ENCODE measurements around the gene PPP1R3F. TPM values are rescaled to one million over a fixed set of nuclear protein-coding genes. Genes with fewer than 3 reads are reported as not detected.
A peak's percentile ranks its signal among the peaks of the same experiment; 100 is the strongest.
"Not testable (repeated sequence)": the region's sequence is repeated elsewhere in the genome, so short reads cannot be mapped to it uniquely, and the experiment has no call there.

The PPP1R3F gene
- total and polyA plus RNA-seq, 7 experiments from 2014 or later, result 8.9 to 16.3 (median 9.7) TPM

DNA sequence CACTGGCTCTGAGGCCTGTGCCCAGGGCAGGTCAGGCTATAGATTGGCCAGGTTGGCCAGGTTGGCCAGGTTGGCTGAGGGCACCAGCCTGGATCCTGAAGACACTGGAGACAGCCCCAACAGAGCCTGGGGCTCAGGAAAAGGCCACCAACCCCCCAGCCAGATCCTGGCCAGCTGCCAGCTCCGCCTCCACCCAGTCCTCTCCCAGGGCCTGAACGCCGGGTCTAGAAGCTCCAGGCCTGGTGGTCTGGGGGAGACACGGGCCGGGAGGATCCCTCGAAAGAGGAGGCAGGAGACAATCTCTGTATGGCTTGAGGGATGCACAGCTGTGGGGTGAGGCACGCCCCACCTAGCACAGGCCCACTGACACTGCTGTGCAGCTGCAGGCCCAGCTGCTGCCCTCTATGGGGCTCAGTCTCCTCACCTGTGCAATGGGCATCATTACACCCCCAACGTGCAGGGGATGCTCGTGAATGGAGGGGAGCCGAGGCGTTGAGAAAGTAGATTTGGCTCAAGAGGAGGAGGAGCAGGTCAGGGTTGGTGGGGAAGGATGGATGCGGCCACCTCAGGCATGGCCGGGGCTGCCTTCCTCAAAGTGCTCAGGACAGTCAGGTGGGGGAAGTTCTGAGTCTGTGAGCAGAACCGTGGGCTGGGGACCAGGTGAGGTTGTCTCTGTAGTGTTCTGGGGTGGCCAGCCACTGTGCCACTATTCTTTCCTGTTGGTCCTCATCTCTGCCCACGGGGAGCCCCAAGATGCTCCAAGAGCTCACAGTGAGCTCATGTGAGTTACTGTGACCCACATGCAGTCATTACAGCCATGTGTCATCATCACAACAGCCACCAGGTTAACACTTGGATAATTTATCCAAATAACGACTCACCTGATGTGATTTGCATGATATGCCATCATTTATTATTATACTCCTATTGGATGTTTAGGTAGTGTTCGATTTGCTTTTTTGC is 23.1 kb downstream of the PPP1R3F start:
- peaks cover 13 to 26% of the 10 kb centered on the region in 2 donors for H3K4me1 ChIP-seq (ENCODE audit: control insufficient read depth in 2 of 2, insufficient read depth in 2 of 2, low read length in 2 of 2)
- Mint-ChIP-seq H3K4me3 (peak overlapping the region in 2 of 10 donors; percentile 34 to 62), H3K4me1 (peaks cover 4 to 42% (median 30%) of the 10 kb centered on the region in 7 donors), H3K36me3 (peaks cover 0 to 4% (median 0%) of the 10 kb centered on the region in 5 donors), H3K27me3 (peaks cover 0 to 13% (median 0%) of the 10 kb centered on the region in 5 donors), H3K9me3 (no peaks in the 10 kb centered on the region), H3K27ac (peak overlapping the region in 4 of 9 donors; percentile 34 to 95 (median 81))
- no peaks in the 10 kb centered on the region for H3K27me3 ChIP-seq (ENCODE audit: control insufficient read depth in 2 of 2, insufficient read depth in 2 of 2, low read length in 2 of 2)
- no peak overlapping the region for H3K4me3 ChIP-seq (ENCODE audit: low read length)
- ChIA-PET POLR2A (interaction anchor here (1.2 kb wide), 1 partner anchor 17 kb away, joined by 5 read pairs; no protein-coding TSS in a partner anchor), CTCF (interaction anchor here (0.6 to 2.1 kb wide), 6 partner anchors 17 to 1432 kb away, joined by 3 to 6 read pairs (median 3); no protein-coding TSS in a partner anchor)
- H3K27ac ChIP-seq (ENCODE audit: low read depth, low read length), result no peak overlapping the region
- ATAC-seq (no peak), DNase-seq (no peak)
- intact Hi-C loops (cut with micrococcal nuclease), result loop anchor here (1.0 kb wide), 2 partner anchors 462 to 584 kb away; no protein-coding TSS in a partner anchor
- H3K36me3 ChIP-seq (ENCODE audit: control insufficient read depth in 2 of 3, insufficient read depth in 3 of 3, low read length in 3 of 3), result no peaks in the 10 kb centered on the region
- H3K9me3 ChIP-seq (ENCODE audit: control insufficient read depth in 2 of 3, low read length in 3 of 3), result no peaks in the 10 kb centered on the region

DNA sequence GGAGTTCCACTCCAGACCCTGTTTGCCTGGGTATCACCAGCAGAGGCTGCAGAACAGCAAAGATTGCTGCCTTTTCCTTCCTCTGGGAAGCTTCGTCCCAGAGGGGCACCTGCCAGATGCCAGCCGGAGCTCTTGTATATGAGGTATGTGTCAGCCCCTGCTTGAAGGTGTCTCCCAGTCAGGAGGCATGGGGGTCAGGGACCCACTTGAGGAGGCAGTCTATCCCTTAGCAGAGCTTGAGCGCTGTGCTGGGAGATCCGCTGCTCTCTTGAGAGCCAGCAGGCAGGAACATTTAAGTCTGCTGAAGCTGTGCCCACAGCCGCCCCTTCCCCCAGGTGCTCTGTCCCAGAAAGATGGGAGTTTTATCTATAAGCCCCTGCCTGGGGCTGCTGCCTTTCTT is 29.7 kb downstream of the PPP1R3F start:
- H3K36me3 ChIP-seq (ENCODE audit: control insufficient read depth in 2 of 3, insufficient read depth in 3 of 3, low read length in 3 of 3); CTCF ChIA-PET; H3K36me3 Mint-ChIP-seq; H3K9me3 ChIP-seq (ENCODE audit: control insufficient read depth in 2 of 3, low read length in 3 of 3); H3K4me1 Mint-ChIP-seq; H3K27ac Mint-ChIP-seq; H3K4me1 ChIP-seq (ENCODE audit: control insufficient read depth in 2 of 2, insufficient read depth in 2 of 2, low read length in 2 of 2); H3K4me3 ChIP-seq (ENCODE audit: low read length); H3K4me3 Mint-ChIP-seq; intact Hi-C loops (cut with micrococcal nuclease); ATAC-seq; DNase-seq; H3K9me3 Mint-ChIP-seq; H3K27ac ChIP-seq (ENCODE audit: low read depth, low read length); H3K27me3 ChIP-seq (ENCODE audit: control insufficient read depth in 2 of 2, insufficient read depth in 2 of 2, low read length in 2 of 2): not testable (repeated sequence)
- POLR2A ChIA-PET, result interaction anchor here (1.2 kb wide), 1 partner anchor 9 kb away, joined by 3 read pairs; no protein-coding TSS in a partner anchor
- peaks cover 0 to 22% (median 0%) of the 10 kb centered on the region in 5 donors for H3K27me3 Mint-ChIP-seq

DNA sequence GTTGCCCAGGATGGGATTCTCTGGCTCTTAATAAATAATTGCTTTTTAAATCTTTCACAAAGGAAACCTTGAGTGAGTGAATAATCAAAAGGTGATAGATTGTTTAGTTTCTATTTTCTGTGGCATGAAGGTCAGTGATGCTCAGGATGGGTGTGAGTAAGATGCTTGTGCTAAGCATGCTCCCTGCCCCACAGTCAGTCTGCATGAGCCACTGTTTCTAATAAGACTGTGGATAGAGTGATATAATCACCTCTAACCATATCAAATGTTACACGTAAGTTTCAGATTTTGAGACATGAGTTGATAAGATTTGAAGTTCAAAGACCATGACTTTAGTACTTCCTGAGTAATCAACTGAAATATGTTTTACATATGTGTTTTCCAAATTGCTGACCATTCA is 31.1 kb downstream of the PPP1R3F start:
- H3K36me3 Mint-ChIP-seq, result peaks cover 0 to 8% (median 0%) of the 10 kb centered on the region in 5 donors
- H3K4me3 Mint-ChIP-seq, result no peak overlapping the region
- no peaks in the 10 kb centered on the region for H3K27me3 ChIP-seq (ENCODE audit: control insufficient read depth in 2 of 2, insufficient read depth in 2 of 2, low read length in 2 of 2)
- H3K9me3 Mint-ChIP-seq, result no peaks in the 10 kb centered on the region
- no peaks in the 10 kb centered on the region for H3K4me1 ChIP-seq (ENCODE audit: control insufficient read depth in 2 of 2, insufficient read depth in 2 of 2, low read length in 2 of 2)
- H3K36me3 ChIP-seq (ENCODE audit: control insufficient read depth in 2 of 3, insufficient read depth in 3 of 3, low read length in 3 of 3), result no peaks in the 10 kb centered on the region
- no peak overlapping the region for H3K27ac ChIP-seq (ENCODE audit: low read depth, low read length)
- CTCF ChIA-PET, result no interaction called here
- POLR2A ChIA-PET, result interaction anchor here (0.6 to 0.7 kb wide), 2 partner anchors 18 to 32 kb away, joined by 3 read pairs; no protein-coding TSS in a partner anchor
- intact Hi-C loops (cut with micrococcal nuclease), result no loop called here
- H3K4me3 ChIP-seq (ENCODE audit: low read length), result no peak overlapping the region
- peaks cover 0 to 7% (median 0%) of the 10 kb centered on the region in 7 donors for H3K4me1 Mint-ChIP-seq
- H3K27ac Mint-ChIP-seq, result no peak overlapping the region
- peaks cover 0 to 26% (median 0%) of the 10 kb centered on the region in 5 donors for H3K27me3 Mint-ChIP-seq
- ATAC-seq (no peak), DNase-seq (no peak)
- no peaks in the 10 kb centered on the region for H3K9me3 ChIP-seq (ENCODE audit: control insufficient read depth in 2 of 3, low read length in 3 of 3)

DNA sequence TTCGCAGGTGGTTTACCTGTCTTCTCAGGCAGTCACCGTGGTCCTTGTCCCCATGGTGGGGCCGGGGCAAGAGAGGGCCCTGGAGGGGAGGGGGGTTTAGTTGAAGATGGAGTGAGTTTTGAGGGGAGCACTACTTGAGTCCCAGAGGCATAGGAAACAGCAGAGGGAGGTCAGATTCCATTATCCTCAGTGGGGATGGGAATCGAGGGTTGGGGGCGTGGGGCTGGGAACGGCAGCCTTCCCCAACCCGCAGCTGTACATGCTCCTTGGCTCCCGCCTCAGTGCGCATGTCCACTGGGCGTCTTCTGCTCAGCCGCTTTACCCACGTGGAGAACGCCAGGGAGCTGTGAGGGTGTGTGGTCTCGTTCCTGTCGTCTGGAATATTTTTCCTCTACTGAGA is 33.8 kb downstream of the PPP1R3F start, which contains the start of gene GAGE10:
GAGE10 (plus strand) TSS at position 301 of the 400 bp plus-strand sequence. CDS start 1,214 bp downstream, outside the sequence.
- Mint-ChIP-seq H3K4me3 (peak within 1 kb of the TSS in 1 of 10 donors; percentile 48), H3K4me1 (peaks cover 0 to 8% (median 2%) of the 10 kb centered on the region in 7 donors), H3K36me3 (peaks cover 0 to 8% (median 0%) of the 10 kb centered on the region in 5 donors), H3K9me3 (no peaks in the 10 kb centered on the region), H3K27me3 (peaks cover 0 to 22% (median 0%) of the 10 kb centered on the region in 5 donors), H3K27ac (no peak within 1 kb of the TSS)
- H3K27me3 ChIP-seq (ENCODE audit: control insufficient read depth in 2 of 2, insufficient read depth in 2 of 2, low read length in 2 of 2), result no peaks in the 10 kb centered on the region
- DNase-seq, result no peak
- H3K36me3 ChIP-seq (ENCODE audit: control insufficient read depth in 2 of 3, insufficient read depth in 3 of 3, low read length in 3 of 3), result no peaks in the 10 kb centered on the region
- no peak for ATAC-seq
- intact Hi-C loops (cut with micrococcal nuclease), result no loop called here
- no peak within 1 kb of the TSS for H3K27ac ChIP-seq (ENCODE audit: low read depth, low read length)
- H3K9me3 ChIP-seq (ENCODE audit: control insufficient read depth in 2 of 3, low read length in 3 of 3), result no peaks in the 10 kb centered on the region
- no peak within 1 kb of the TSS for H3K4me3 ChIP-seq (ENCODE audit: low read length)
- POLR2A ChIA-PET, result no interaction called here
- CTCF ChIA-PET, result no interaction called here
- H3K4me1 ChIP-seq (ENCODE audit: control insufficient read depth in 2 of 2, insufficient read depth in 2 of 2, low read length in 2 of 2), result no peaks in the 10 kb centered on the region

DNA sequence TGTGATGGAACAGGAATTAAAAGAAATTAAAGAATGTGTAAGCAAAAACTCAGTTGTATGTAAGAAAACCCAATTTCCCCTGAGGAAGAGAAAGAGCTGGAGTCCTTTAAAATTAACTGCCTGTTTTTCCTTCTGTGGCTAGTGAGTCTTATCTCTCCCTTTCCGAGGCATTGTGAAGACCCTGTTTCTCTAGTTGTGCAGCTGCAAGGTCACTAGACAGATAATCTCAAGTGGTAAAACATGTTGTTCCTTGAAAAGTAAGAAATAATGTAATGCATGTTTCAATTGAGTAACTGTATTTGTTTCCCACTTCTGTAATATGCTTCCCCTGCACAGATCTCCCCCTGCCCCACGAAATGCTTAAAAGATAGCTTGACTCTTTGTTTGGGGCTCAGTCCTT is 38.2 kb downstream of the PPP1R3F start:
- Mint-ChIP-seq H3K4me3 (peak overlapping the region in 5 of 10 donors; percentile 16 to 95 (median 84)), H3K27me3 (peaks cover 0 to 25% (median 0%) of the 10 kb centered on the region in 5 donors), H3K27ac (peak overlapping the region in 7 of 9 donors; percentile 48 to 100 (median 96)), H3K4me1 (peaks cover 19 to 29% (median 21%) of the 10 kb centered on the region in 7 donors)
- H3K4me3 ChIP-seq (ENCODE audit: low read length); DNase-seq; H3K9me3 ChIP-seq (ENCODE audit: control insufficient read depth in 2 of 3, low read length in 3 of 3); CTCF ChIA-PET; H3K36me3 Mint-ChIP-seq; H3K36me3 ChIP-seq (ENCODE audit: control insufficient read depth in 2 of 3, insufficient read depth in 3 of 3, low read length in 3 of 3); H3K27ac ChIP-seq (ENCODE audit: low read depth, low read length); H3K9me3 Mint-ChIP-seq; ATAC-seq; H3K27me3 ChIP-seq (ENCODE audit: control insufficient read depth in 2 of 2, insufficient read depth in 2 of 2, low read length in 2 of 2): not testable (repeated sequence)
- POLR2A ChIA-PET, result interaction anchor here (0.6 to 3.0 kb wide), 4 partner anchors 34 to 733 kb away, joined by 3 to 23 read pairs (median 14); partner anchors contain the start of genes PPP1R3F and RBM3
- peaks cover 10 to 15% of the 10 kb centered on the region in 2 donors for H3K4me1 ChIP-seq (ENCODE audit: control insufficient read depth in 2 of 2, insufficient read depth in 2 of 2, low read length in 2 of 2)
- intact Hi-C loops (cut with micrococcal nuclease), result loop anchor here in 1 of 2 donors (2.0 kb wide), 2 partner anchors 39 to 73 kb away; partner anchors contain the start of genes CCDC22 and PPP1R3F

DNA sequence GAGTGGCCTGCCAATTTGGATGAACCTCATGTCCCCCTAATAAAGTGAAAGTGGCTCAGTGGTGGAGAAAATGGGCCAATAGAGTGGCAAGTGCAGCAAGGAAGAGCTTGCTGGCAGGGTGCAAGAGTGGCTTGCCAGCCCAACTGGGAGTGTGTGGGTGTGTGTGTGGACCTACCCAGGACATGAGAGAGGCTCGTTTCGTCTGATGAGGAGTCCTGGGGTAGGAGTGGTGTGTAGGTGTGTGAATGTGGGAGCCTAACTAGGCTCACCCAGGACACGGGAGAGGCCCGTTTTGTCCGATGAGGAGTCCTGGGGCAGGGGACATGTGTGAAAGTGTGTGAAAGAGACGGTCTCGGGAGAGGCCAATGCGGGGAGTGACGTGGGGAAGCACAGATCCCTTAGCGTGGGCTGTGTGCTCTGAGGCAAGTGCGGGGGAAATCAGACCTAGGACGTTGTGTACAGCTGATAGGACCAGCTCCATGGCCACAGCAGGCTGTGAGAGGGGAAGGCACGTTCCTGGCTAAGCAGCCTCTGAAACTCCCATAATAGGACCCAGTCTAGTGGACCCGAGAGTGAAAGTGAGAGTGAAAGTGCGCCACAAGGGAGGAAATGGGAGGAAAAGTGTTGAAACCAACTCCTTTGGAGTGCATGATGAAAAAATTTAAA is 39.1 kb downstream of the PPP1R3F start:
- Histone ChIP-seq H3K27ac (ENCODE audit: low read depth, low read length) (peak overlapping the region; percentile 70), H3K4me1 (ENCODE audit: control insufficient read depth in 2 of 2, insufficient read depth in 2 of 2, low read length in 2 of 2) (peaks cover 10 to 15% of the 10 kb centered on the region in 2 donors), H3K27me3 (ENCODE audit: control insufficient read depth in 2 of 2, insufficient read depth in 2 of 2, low read length in 2 of 2) (no peaks in the 10 kb centered on the region), H3K36me3 (ENCODE audit: control insufficient read depth in 2 of 3, insufficient read depth in 3 of 3, low read length in 3 of 3) (no peaks in the 10 kb centered on the region), H3K9me3 (ENCODE audit: control insufficient read depth in 2 of 3, low read length in 3 of 3) (no peaks in the 10 kb centered on the region), H3K4me3 (ENCODE audit: low read length) (peak overlapping the region; percentile 54)
- peak overlapping the region; percentile 92 to 100 (median 98) for H3K27ac Mint-ChIP-seq
- H3K27me3 Mint-ChIP-seq, result peaks cover 0 to 25% (median 0%) of the 10 kb centered on the region in 5 donors
- peaks cover 0 to 5% (median 0%) of the 10 kb centered on the region in 5 donors for H3K36me3 Mint-ChIP-seq
- intact Hi-C loops (cut with micrococcal nuclease), result loop anchor here (1.0 to 2.0 kb wide), 4 partner anchors 35 to 74 kb away; partner anchors contain the start of genes PPP1R3F (in 2 of the 2) and CCDC22 (in 1 of the 2)
- DNase-seq, result peak in 7 of 9 donors; percentile 19 to 53 (median 45)
- POLR2A ChIA-PET, result interaction anchor here (0.6 to 3.0 kb wide), 11 partner anchors 9 to 326 kb away, joined by 3 to 23 read pairs (median 5); partner anchors contain the start of gene PPP1R3F
- CTCF ChIA-PET, result interaction anchor here (0.7 kb wide), 2 partner anchors 17 to 21 kb away, joined by 3 read pairs; no protein-coding TSS in a partner anchor
- H3K9me3 Mint-ChIP-seq, result no peaks in the 10 kb centered on the region
- peak overlapping the region; percentile 82 to 95 (median 86) for H3K4me3 Mint-ChIP-seq
- ATAC-seq, result peak; percentile 67
- H3K4me1 Mint-ChIP-seq, result peaks cover 19 to 29% (median 21%) of the 10 kb centered on the region in 7 donors

All from naive thymus-derived CD4-positive, alpha-beta T cell (primary cell).